ENCODE data around the gene LTB4R2.
"Not testable (repeated sequence)": the region's sequence is repeated elsewhere in the genome, so short reads cannot be mapped to it uniquely, and the experiment has no call there.

The LTB4R2 gene

GRCh38 chr14:24321212-24321975, 11.5 kb downstream of the LTB4R2 start:
- no peak for DNase-seq

DNA sequence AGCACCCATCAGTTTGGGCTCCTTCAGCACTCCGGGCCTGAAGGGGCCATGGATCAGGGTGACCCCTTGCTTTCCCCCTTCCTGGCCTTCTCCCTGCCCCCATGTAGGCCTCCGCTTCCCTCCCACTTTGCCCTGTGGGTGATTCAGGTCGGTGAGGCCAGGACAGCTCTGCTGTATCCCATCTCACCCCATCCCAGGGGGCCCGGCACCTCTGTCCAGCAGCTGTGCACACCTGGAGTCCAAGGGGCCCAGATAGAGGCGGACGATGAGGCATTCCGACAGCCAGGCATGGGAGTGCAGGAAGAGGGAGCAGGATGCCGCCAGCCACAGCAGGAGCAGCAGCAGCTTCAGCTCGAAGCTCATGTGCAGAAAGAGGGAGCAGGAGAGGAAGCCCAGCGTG, 12.7 kb downstream of the LTB4R2 start:
- DNase-seq, result no peak

- DNase-seq, result no peak
Measured at GRCh38 chr14:24323341-24323740, 13.4 kb downstream of the LTB4R2 start.

GRCh38 chr14:24324024-24324423, 14.1 kb downstream of the LTB4R2 start:
- no peak for DNase-seq

GRCh38 chr14:24325041-24325530, 15.1 kb downstream of the LTB4R2 start:
- DNase-seq, result no peak

- no peak for DNase-seq
Measured at GRCh38 chr14:24325963-24326362, 16.0 kb downstream of the LTB4R2 start.

GRCh38 chr14:24327303-24327702, 17.4 kb downstream of the LTB4R2 start:
- peak; percentile 27 for DNase-seq

- not testable (repeated sequence) for DNase-seq
Measured at GRCh38 chr14:24327914-24328313, 18.0 kb downstream of the LTB4R2 start.

DNA sequence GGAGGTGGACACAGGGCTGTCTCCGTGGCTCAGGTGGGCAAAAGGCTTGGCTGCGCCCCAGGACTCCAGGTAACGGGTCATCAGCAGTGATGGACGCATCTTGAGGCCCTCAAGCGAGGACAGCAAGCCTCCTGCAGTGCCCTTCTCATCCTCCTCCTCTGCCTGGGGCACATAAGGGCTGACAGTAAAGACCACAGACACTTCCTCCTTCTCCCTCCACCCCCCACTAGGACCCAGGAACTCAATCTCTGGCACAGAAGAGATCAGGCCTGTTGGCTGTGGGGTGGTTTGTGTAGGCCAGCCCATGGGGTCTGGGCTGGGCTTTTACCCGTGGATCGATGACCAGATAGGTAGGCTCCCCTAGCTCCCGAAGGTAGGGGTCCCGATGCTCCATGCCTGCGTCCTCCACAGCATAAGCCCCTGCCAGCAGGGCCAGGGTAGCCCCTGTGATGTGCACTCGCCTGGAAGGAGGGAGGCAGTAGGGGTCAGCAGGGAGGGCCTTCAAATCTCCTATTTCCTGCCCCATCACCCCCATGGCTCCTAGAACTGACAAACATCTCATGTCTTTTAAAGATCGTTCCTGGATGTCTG, 19.2 kb downstream of the LTB4R2 start:
- DNase-seq, result peak; percentile 52

DNA sequence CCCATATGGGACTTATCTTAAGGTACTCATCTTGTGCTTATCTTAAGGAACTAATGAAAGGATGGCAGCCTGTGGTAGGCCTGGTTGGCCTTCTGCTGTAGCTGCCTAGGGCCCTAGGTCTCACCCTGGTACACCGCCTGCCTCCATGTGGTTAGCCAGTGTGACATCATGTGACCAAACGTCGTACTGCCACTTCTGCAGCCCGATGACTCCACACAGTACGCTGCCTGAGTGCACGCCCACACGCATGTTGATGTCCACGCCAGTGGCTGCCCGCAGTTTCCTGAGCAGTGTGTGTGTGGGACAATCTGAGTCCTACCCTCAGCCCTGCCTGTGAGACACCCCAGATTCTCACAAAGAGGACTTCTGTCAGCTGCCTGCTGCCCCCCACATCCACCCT, 19.8 kb downstream of the LTB4R2 start:
- peak; percentile 91 for DNase-seq

GRCh38 chr14:24330973-24331674, 21.2 kb downstream of the LTB4R2 start:
- DNase-seq, result no peak

DNA sequence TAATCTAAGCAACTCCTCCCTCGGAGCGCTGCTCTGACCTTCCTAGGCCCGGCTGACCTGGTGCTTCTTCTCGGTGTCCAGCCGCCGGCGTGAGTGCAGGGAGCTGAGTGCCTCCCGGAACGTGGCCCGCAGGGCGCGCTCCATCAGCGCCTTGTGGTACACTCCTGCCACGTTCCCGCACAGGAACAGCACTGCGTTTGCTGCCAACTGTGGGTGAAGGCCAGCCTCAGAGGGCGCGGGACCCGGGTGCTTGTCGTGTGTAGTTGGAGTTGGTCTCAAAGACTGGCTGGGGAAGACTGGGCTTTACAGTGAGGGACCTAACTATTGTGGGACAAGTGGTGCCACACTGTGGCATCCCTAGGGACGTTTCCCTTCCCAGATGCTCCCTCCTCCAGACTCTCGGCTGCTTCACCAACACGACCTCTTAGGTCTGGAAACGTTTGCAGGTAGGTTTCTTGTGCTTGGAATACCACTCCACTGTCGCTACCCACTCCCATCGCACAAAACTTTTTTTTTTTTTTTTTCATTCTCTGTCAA, 21.9 kb downstream of the LTB4R2 start:
- no peak for DNase-seq

DNA sequence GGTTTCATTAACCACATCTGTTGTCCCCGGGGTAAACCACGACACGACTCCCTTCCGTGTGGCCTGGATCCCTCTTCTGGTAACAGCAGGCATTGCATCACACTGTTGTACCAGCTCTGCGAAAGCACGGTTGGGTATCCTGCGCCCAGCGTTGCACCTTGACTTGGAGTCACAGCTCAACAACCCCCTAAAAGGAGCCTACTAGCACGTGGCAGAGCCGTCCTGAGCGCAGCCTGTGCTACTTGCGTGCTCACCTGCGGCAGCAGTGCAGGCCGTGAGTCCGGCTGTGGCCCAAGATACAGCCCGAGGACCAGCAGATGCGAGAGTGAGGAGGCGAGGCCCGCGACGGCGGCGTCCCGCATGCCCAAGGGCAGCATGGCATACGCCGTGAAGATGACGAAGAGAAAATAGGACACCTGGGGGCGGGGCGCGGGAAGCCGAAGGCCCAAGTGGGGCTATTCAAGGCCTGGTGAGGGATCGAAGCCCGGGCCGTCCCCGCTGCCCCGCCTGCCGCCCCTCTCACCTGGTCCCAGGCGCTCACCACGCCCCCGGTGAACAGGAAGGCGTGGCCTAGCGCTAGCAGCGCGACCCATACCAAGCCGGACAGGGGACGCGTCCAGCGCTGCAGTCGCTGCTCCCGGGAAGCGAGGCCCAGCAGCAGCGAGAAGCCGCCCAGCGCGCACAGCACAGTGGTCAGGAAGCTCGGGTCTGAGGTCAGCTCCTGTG, 22.5 kb downstream of the LTB4R2 start:
- DNase-seq, result peak; percentile 94

DNA sequence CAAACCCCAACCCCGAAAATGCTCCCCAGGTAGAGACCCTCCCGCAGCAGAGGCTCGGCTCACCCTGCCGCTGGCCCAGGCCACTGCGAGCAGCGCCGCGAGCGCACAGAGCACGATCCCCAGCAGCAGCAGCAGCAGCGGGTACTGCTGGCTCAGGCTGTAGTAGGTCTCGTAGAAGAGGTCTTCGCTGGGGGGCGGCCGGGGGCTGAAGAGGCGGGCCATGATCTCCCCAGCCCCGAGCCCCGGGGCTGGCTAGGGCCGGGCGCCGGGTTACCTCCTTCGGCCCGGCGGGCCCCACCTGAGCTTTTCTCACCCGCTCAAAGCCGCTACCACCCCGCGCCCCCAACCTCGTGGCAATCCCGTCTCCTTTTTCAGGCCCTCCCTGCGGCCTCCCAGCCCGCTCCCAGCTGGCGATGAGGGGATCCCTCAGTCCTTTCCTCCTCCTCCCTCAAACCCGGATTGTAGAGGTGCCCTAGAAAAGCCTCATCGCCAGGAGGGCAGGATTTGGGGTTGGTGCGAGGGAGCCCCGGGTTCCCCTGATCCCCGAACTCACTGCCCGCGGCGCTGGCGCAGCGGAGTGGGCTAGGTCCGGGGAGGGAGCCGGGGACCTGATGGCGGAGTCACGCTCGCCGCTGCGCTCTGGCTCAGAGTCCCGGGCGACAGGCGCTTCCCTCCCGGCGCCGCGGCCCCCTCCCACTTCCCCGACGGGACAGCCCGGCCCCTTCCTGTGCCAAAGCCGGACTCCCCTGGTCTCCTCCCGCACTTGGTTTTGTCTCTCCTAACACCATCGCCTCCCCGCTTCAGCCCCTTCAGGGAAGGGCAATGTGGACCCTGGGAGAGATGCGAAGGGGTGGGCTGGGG, 24.7 kb downstream of the LTB4R2 start, which contains the start of gene ADCY4:
ADCY4 (minus strand) TSS at position 641 of the 861 bp plus-strand sequence; CDS start at position 222, 419 bp downstream.
- DNase-seq, result peak; percentile 41

- DNase-seq, result peak; percentile 36
Measured at GRCh38 chr14:24335461-24336171, 25.7 kb downstream of the LTB4R2 start.

DNA sequence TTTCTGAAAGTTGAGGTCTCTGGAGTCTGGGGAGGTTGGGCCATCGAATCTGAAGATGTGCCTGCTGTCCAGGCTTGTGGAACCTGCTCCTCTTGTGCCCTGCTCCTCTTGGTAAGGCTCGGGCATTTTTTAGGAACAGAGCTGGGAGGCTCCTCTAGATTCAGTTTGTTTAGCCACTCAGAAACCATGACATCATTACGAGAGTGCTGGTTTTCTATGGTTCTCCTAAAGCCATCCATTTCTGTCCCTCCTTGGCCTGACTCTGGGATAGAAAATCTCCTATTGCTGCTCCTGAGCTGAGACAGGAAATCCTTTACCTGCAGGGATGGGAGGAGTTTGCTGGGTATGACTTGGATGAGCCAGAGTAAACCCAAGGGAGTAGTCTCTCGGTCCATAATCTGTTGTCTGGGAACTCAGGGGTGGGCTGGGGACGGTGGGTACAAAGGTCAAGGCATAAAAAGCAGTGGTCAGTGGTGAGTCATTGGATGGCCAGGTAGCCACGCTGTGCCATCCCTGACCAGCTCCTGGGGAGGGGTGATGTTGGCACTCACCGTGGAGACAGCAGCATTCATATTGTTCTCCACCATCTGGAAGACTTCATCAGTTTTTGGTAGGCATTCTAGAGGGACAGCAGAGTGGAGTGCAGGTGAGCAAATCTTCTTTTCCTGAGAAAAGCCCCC, 27.3 kb downstream of the LTB4R2 start:
- no peak for DNase-seq

DNA sequence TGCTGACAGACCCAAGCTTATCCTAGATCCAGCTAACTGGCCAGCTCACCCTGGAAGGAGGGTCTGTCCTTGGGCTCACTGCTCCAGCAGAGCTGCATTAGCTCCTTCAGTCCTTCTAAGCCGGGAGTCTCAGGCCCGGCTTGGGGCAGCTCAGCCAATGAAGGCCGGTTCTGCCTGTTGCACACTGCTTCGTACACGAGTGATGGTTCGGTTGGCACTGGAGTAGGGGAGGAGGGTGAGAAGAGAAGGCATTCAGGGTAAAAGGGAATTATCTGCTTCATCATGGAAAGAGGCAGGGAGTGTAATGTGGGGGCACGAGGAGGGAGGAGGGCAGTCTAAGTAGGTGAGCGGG, 27.9 kb downstream of the LTB4R2 start:
- DNase-seq, result no peak

- no peak for DNase-seq
Measured at GRCh38 chr14:24338843-24339242, 28.9 kb downstream of the LTB4R2 start.

- peak; percentile 78 for DNase-seq
Measured at GRCh38 chr14:24339284-24340151, 29.6 kb downstream of the LTB4R2 start, which contains the start of gene RIPK3. TSS of gene RIPK3 (minus strand) at chr14:24339991. CDS start at chr14:24339826, 165 bp downstream.

Measured in hematopoietic multipotent progenitor cell treated with erythropoietin and hydrocortisone succinate and interleukin-3 and kit ligand, for 4 days (in vitro differentiated cells).